ENCODE data around the gene ADH1B.
"Not testable (repeated sequence)": the region's sequence is repeated elsewhere in the genome, so short reads cannot be mapped to it uniquely, and the experiment has no call there.

The ADH1B gene

GRCh38 chr4:99317811-99318210 lies 3.4 kb downstream of the ADH1B start:
- not testable (repeated sequence) for FAIRE-seq

GRCh38 chr4:99317354-99317753 lies 3.8 kb downstream of the ADH1B start:
- no peak for FAIRE-seq

- no peak for FAIRE-seq
Measured at GRCh38 chr4:99315839-99316238, 5.4 kb downstream of the ADH1B start.

DNA sequence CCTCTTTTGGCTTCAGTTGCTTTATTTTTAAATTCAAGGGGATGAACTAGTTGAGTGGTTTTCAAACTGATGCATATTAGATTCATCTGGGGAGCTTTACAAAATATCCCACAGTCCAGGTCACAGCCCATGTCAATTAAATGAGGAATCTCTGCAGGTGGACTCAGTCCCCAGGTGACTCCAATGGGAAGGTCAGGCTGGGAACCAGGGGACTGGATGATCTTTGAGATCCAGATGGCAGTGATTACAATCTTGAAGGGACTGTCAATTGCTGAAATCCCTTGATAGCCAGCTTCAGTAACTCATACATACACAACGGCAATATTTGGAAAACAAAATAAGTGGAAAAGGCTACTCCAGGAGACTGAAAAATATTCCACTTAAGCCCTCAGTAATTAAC lies 7.0 kb downstream of the ADH1B start:
- FAIRE-seq, result no peak

DNA sequence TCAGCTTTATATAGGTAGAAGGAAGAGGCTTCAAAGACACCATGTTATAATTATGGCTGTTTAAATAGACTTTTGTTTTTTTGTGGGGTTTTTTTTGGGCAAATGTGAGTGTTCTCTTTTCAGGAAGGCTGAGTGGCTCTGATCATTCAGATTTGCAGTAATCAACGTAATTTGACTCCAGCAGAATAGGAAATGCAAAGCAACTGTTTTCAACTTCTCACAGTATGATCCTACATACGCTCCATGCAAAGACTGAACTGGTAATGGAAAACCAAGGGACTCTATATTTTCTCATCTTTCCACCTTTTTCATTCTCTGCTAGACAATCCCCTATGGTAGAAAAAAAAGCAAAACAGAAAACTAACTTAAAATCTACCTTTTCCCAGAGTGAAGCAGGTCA lies 10.8 kb downstream of the ADH1B start:
- FAIRE-seq, result no peak

DNA sequence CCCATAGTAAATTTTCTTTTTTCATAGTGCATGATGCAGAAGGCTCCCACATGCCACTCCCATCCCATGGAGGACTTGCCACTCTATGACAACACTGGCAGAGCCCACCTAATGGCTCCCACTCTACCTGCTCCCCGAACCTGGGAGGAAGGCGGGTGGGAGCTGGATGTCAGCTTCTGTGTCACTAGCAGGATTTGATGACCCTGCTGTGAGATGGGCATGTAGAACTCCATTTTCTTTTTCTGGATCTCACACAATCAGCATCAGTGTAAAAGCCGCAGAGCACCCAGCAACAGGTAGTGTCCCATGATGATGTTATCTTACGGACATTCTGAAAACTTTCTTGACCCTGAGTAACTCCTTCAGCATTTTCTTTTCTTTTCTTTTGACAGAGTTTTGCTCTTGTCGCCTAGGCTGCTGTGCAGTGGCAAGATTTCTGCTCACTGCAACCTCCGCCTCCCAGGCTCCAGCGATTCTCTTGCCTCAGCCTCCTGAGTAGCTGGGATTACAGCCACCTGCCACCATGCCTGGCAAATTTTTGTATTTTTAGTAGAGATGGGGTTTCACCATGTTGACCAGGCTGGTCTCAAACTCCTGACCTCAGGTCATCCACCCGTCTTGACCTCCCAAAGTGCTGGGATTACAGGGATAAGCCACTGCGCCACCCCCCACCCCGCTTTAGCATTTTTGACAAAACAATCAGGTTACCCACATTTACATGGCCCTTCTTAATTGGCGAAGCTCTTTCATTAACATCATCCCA lies 15.4 kb downstream of the ADH1B start:
- FAIRE-seq, result no peak

DNA sequence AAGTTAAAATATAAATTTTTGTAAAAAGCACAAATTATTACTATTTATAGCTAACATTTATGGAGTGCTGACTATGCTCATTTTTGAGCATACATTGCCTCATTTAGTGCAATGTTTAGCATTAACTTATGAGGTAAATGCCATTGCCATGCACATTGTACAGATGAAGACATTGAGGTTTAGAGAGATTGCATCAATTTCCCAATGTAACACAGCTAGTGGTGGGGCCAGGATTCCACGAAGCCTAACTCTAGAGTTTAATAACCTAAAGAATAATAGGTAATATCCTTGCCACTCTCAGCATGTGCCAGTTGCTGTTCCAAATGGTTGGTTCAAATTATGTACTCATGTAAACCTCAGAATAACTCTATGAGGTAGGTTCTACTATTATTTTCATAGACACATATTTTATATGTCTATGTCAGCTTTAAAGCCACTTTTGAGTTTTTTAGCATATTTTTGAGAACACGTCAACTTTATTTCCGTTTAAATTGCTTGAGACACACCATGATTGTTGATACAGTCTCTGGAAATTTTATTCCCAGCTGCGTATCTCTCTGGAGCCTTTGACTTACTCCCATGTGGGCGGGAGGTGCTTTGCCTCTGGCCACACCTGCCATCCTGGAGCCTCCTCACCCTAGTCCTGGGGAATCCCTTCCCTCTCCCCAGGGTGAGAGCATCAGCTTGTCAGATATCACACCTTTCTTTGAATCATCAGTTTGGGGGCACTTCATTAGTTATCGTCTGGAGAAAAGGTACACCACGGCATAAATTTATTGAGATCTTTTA lies 19.6 kb downstream of the ADH1B start:
- FAIRE-seq, result no peak

DNA sequence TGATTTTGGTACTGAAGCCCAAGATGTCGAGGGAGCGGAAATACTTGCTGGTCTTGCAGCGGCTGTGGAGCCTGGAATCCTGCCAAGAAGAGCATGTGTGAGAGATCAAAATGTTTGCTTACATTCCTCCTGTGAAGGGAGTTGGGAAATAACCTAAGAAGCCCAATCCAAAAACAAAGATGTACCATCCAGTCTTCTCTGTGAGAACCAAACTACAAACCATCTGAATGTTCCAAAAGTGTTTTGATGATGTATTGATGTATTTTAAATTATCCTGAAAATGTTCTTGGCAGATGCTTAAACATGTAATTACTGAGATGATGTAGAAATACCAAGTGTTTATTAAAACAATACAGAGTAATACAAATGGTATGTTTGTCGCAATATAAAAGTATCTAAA lies 20.3 kb downstream of the ADH1B start:
- no peak for FAIRE-seq

DNA sequence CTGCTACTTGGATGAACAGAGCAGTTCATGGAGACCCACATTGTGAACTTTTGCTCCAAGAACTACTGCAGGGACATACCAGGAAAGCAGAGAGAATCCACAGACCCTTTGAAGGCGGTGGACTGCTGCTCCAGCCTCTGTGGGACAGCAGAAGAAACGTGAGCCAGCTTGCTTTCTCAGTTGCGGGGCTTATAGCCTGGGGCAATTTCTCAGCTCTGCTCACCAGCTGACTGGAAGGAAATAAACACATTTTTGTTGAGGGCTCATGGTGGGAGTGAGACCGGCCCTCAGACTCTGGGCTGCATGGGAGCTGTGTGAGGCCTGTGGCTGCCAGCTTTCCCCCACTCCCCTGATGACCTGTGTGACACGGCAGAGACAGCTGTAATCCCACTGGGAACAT lies 27.8 kb downstream of the ADH1B start:
- no peak for FAIRE-seq

DNA sequence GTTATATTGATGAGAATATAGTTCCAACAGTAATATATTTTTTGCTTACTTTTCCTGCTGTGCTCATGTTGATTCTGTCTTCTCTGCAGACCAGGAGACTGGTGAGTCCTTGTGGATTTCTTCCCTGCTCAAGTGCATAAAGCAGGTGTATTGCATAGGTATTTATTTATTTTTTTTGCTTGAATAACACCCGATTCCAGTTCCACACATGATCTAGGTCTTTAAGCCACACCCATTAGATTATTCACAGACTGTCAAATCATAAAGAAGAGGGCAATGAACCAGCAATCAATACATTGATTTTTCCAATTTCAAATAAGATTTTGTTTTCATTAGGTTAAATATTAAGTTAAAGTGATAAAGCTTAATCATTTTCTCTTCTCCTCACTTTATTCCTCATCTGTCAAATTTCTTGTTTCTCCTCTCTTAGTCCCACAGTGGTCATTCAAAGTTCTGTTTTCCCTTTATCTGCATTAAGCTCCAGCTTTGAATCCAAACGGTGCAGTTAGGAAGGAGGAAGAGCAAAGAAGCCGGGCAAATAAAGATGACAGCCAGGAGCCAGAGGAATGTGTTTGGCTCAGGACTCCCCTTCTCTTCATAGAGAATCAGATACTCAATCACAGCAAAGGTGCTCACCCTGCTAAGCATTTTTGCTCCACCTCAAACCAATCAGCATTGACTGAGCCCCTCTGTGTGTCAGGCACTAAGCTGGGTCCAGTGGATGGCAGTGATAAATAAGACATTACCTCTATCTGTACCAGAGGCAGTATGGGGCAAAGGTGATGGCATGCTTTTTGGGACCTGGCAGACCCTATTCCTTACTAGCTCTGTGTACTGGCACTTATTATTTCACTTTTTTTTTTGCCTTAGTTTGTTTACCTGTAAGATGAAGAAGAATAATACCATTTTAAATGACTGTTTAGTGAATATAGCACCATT lies 30.1 kb downstream of the ADH1B start, which contains the start of gene ADH1A:
TSS of gene ADH1A (minus strand) at position 138 of the 939 bp plus-strand sequence. CDS start at position 67, 71 bp downstream.
- FAIRE-seq, result no peak

- no peak for FAIRE-seq
Measured at GRCh38 chr4:99285387-99285786, 35.8 kb downstream of the ADH1B start.

GRCh38 chr4:99282731-99283130 lies 38.5 kb downstream of the ADH1B start:
- no peak for FAIRE-seq

DNA sequence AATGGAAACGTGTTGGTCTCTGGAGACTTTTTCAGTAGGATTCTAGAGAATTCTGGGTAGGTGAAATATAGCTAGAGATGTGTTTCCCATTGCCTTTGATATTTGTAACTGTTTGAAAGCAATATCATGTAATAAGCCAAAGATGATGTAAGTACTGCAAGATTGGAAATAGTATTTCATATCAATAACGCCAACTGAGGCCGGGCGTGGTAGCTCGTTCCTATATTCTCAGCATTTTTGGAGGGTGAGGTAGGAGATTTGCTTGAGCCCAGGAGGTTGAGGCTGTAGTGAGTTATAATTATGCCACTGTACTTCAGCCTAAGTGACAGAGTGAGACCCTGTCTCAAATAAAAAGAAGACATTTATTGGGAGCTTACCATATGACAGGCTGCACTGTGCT lies 39.9 kb downstream of the ADH1B start:
- FAIRE-seq, result no peak

GRCh38 chr4:99276417-99276816 lies 44.8 kb downstream of the ADH1B start:
- no peak for FAIRE-seq

DNA sequence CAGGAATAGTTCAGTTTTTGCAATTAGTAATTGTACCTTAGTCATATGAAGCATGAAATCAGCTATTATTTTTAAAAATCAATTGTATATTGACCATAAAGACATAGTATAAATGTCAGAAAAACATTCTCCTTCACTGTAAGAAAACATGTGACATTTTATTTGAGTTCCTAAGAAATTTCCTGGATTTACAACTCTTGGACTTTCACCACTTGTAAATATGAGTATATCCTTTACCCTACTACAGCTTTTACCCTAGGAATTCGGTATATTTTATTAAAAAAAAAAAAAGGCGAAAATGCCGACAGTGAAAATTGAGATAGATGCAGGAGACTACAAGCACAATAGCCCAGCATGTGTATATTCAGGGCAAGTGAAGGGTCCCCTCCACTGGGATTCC lies 45.3 kb downstream of the ADH1B start:
- no peak for FAIRE-seq

DNA sequence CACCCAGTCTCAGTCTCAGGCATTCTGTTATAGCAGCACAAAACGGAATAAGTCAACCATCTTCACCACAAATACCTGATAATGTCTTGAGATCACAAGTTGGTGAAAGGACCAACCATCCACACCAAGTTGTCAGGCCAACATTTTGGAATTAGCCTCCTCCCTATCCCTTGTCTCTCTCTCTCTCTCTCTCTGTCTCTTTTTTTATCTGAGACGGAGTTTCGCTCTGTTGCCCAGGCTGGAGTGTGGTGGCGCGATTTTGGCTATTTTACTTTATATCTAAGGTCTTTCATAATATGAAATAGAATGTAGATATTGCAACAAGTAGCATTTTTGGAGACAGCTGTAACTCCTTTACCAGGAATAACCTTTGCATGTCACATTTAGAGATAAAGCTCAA lies 46.2 kb downstream of the ADH1B start:
- no peak for FAIRE-seq

- FAIRE-seq, result no peak
Measured at GRCh38 chr4:99273704-99274103, 47.5 kb downstream of the ADH1B start.

GRCh38 chr4:99264927-99265326 lies 56.3 kb downstream of the ADH1B start:
- no peak for FAIRE-seq
